NB4 (cell line): ENCODE data around the gene SLC9A3.

Source experiments
- CTCF ChIP-seq: IDR thresholded peaks from one replicate; pipeline ENCODE4 v1.5.1; 2012; ENCODE audit warnings: low read depth, low read length
- MAX ChIP-seq: IDR thresholded peaks from 2 replicates; pipeline ENCODE4 v1.6.1; 2011; ENCODE audit warnings: low read depth, low read length
- MYC ChIP-seq: IDR thresholded peaks from 2 replicates; pipeline ENCODE4 v1.6.1; 2011; ENCODE audit warnings: low read depth, low read length
- POLR2A ChIP-seq: IDR thresholded peaks from 2 replicates; pipeline ENCODE4 v1.6.1; 2011; ENCODE audit warnings: mild to moderate bottlenecking; ENCODE audit not compliant: insufficient read length; ENCODE audit errors: extremely low read depth

- TF ChIP-seq MAX: no peak
- TF ChIP-seq CTCF: no peak
- TF ChIP-seq POLR2A: no peak
- TF ChIP-seq MYC: no peak
These were observed 14.6 kb downstream of the SLC9A3 start for GRCh38 chr5:509611-510185.
